Osteocyte (in vitro differentiated cells): Measurements from ENCODE around the gene TGFBR3. TPM values are rescaled to one million over a fixed set of nuclear protein-coding genes. Genes with fewer than 3 reads are reported as not detected.

Experiments
- DNase-seq: peaks from one replicate; pipeline ENCODE4 v3.0.0; 2021; ENCODE audit warnings: mixed read lengths; ENCODE audit not compliant: unreplicated experiment; ENCODE audit errors: extremely low spot score
- H3K27ac Mint-ChIP-seq: one replicate; pipeline ENCODE4 v1.8.0; 2021; ENCODE audit warnings: mild to moderate bottlenecking, mixed read lengths; ENCODE audit not compliant: unreplicated experiment
- H3K27me3 Mint-ChIP-seq: one replicate; pipeline ENCODE4 v1.8.0; 2021; ENCODE audit warnings: mixed read lengths; ENCODE audit not compliant: unreplicated experiment
- H3K36me3 Mint-ChIP-seq: one replicate; pipeline ENCODE4 v1.8.0; 2021; ENCODE audit warnings: mixed read lengths; ENCODE audit not compliant: unreplicated experiment
- H3K4me1 Mint-ChIP-seq: one replicate; pipeline ENCODE4 v1.8.0; 2021; ENCODE audit warnings: mixed read lengths; ENCODE audit not compliant: unreplicated experiment
- H3K4me3 Mint-ChIP-seq: one replicate; pipeline ENCODE4 v1.8.0; 2021; ENCODE audit warnings: mild to moderate bottlenecking, moderate library complexity, mixed read lengths; ENCODE audit not compliant: unreplicated experiment
- H3K9me3 Mint-ChIP-seq: one replicate; pipeline ENCODE4 v1.8.0; 2021; ENCODE audit warnings: mixed read lengths; ENCODE audit not compliant: unreplicated experiment
- total RNA-seq: library from RNA; stranded (reverse); gene quantifications from 2 replicates; pipeline ENCODE4 v1.2.1, GENCODE V29; 2021
- TF ChIP-seq, protein P1 (sequence below): fragments of 200-600 bp; sonication (generic); IDR thresholded peaks from 2 replicates; pipeline ENCODE4 v1.5.0; 2021; ENCODE audit warnings: antibody characterized with exemption, mild to moderate bottlenecking, moderate library complexity

TGFBR3 gene
- total RNA-seq, 1 donor from 2014 or later, result 14.1 TPM

- TF ChIP-seq, protein P1, sequence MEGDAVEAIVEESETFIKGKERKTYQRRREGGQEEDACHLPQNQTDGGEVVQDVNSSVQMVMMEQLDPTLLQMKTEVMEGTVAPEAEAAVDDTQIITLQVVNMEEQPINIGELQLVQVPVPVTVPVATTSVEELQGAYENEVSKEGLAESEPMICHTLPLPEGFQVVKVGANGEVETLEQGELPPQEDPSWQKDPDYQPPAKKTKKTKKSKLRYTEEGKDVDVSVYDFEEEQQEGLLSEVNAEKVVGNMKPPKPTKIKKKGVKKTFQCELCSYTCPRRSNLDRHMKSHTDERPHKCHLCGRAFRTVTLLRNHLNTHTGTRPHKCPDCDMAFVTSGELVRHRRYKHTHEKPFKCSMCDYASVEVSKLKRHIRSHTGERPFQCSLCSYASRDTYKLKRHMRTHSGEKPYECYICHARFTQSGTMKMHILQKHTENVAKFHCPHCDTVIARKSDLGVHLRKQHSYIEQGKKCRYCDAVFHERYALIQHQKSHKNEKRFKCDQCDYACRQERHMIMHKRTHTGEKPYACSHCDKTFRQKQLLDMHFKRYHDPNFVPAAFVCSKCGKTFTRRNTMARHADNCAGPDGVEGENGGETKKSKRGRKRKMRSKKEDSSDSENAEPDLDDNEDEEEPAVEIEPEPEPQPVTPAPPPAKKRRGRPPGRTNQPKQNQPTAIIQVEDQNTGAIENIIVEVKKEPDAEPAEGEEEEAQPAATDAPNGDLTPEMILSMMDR, result no peak
- no peak overlapping the region for H3K4me3 Mint-ChIP-seq
- H3K36me3 Mint-ChIP-seq, result no peaks in the 10 kb centered on the region
- peaks cover 8% of the 10 kb centered on the region for H3K9me3 Mint-ChIP-seq
- no peaks in the 10 kb centered on the region for H3K27me3 Mint-ChIP-seq
- no peak for DNase-seq
- peaks cover 27% of the 10 kb centered on the region for H3K4me1 Mint-ChIP-seq
- peak overlapping the region; percentile 76 for H3K27ac Mint-ChIP-seq
These were observed 234.7 kb downstream of the TGFBR3 start for GRCh38 chr1:91651243-91651642.

- peak overlapping the region; percentile 76 for H3K27ac Mint-ChIP-seq
- no peak for DNase-seq
These were observed 235.2 kb downstream of the TGFBR3 start for GRCh38 chr1:91650764-91651163.

GRCh38 chr1:91647061-91647460, 238.9 kb downstream of the TGFBR3 start:
- Mint-ChIP-seq H3K9me3 (no peaks in the 10 kb centered on the region), H3K4me1 (peaks cover 22% of the 10 kb centered on the region), H3K27ac (no peak overlapping the region)

More at GRCh38 chr1:91650764-91651163, 235.2 kb downstream of the TGFBR3 start:
- H3K27me3 Mint-ChIP-seq, result no peaks in the 10 kb centered on the region
- H3K36me3 Mint-ChIP-seq, result no peaks in the 10 kb centered on the region
- peaks cover 27% of the 10 kb centered on the region for H3K4me1 Mint-ChIP-seq
- peaks cover 8% of the 10 kb centered on the region for H3K9me3 Mint-ChIP-seq
- TF ChIP-seq, protein P1, result no peak
- H3K4me3 Mint-ChIP-seq, result no peak overlapping the region

GRCh38 chr1:91645031-91645430, 240.9 kb downstream of the TGFBR3 start:
- Mint-ChIP-seq H3K4me3 (no peak overlapping the region), H3K9me3 (peaks cover 5% of the 10 kb centered on the region), H3K4me1 (peaks cover 3% of the 10 kb centered on the region), H3K27ac (no peak overlapping the region), H3K27me3 (peaks cover 5% of the 10 kb centered on the region), H3K36me3 (no peaks in the 10 kb centered on the region)
- no peak for DNase-seq
- TF ChIP-seq, protein P1, result no peak

More at GRCh38 chr1:91647061-91647460, 238.9 kb downstream of the TGFBR3 start:
- DNase-seq, result no peak
- TF ChIP-seq, protein P1, result no peak
- Mint-ChIP-seq H3K36me3 (no peaks in the 10 kb centered on the region), H3K4me3 (no peak overlapping the region), H3K27me3 (peaks cover 5% of the 10 kb centered on the region)

DNA sequence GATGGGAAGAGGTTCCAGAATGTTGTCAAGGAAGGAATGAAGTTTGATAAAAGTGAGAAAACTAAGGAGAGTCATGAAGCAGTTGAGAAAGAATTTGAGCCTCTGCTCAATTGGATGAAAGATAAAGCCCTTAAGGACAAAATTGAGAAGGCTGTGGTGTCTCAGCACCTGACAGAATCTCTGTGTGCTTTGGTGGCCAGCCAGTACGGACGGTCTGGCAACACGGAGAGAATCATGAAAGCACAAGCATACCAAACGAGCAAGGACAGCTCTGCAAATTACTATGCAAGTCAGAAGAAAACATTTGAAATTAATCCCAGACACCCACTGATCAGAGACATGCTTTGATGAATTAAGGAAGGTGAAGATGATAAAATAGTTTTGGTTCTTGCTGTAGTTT, 242.5 kb downstream of the TGFBR3 start:
- H3K4me3 Mint-ChIP-seq, result no peak overlapping the region
- TF ChIP-seq, protein P1, result no peak
- no peak overlapping the region for H3K27ac Mint-ChIP-seq
- H3K9me3 Mint-ChIP-seq, result peaks cover 9% of the 10 kb centered on the region
- DNase-seq, result no peak
- peaks cover 5% of the 10 kb centered on the region for H3K27me3 Mint-ChIP-seq
- H3K4me1 Mint-ChIP-seq, result no peaks in the 10 kb centered on the region
- H3K36me3 Mint-ChIP-seq, result peaks cover 2% of the 10 kb centered on the region
